H9 (cell line): ENCODE results near the gene PRR36. TPM values are rescaled to one million over a fixed set of nuclear protein-coding genes. Genes with fewer than 3 reads are reported as not detected.

Source experiments
- DNase-seq: peaks from one replicate; pipeline ENCODE4 v3.0.0-alpha.2; 2017
- H2AFZ ChIP-seq: one replicate; pipeline ENCODE4 v1.6.1; 2013; ENCODE audit warnings: mild to moderate bottlenecking, low read length, control low read depth, moderate library complexity
- H2AK5ac ChIP-seq: 2 replicates; pipeline ENCODE4 v1.6.1; 2013; ENCODE audit warnings: low read length, control low read depth, mixed read lengths; ENCODE audit not compliant: insufficient read length
- H2BK120ac ChIP-seq: one replicate; pipeline ENCODE4 v1.6.1; 2013; ENCODE audit warnings: low read depth, mild to moderate bottlenecking, low read length, control low read depth, inconsistent platforms; ENCODE audit not compliant: poor library complexity, severe bottlenecking
- H2BK12ac ChIP-seq: 2 replicates; pipeline ENCODE4 v1.6.1; 2013; ENCODE audit warnings: low read length, control low read depth, mixed read lengths, low read depth; ENCODE audit not compliant: insufficient read length
- H2BK15ac ChIP-seq: 2 replicates; pipeline ENCODE4 v1.6.1; 2013; ENCODE audit warnings: low read depth, low read length, control low read depth
- H2BK20ac ChIP-seq: one replicate; pipeline ENCODE4 v1.6.1; 2013; ENCODE audit warnings: low read depth, mild to moderate bottlenecking, low read length, control low read depth, inconsistent platforms; ENCODE audit not compliant: poor library complexity, severe bottlenecking
- H2BK5ac ChIP-seq: 2 replicates; pipeline ENCODE4 v1.6.1; 2013; ENCODE audit warnings: low read length, control low read depth, mixed read lengths; ENCODE audit not compliant: insufficient read length
- H3K14ac ChIP-seq: 2 replicates; pipeline ENCODE4 v1.6.1; 2013; ENCODE audit warnings: low read length, control low read depth; ENCODE audit not compliant: insufficient read depth
- H3K18ac ChIP-seq: 2 replicates; pipeline ENCODE4 v1.6.1; 2013; ENCODE audit warnings: low read depth, mild to moderate bottlenecking, mixed read lengths, low read length, control low read depth; ENCODE audit not compliant: insufficient read length
- H3K23ac ChIP-seq: 2 replicates; pipeline ENCODE4 v1.6.1; 2013; ENCODE audit warnings: low read length, control low read depth, mixed read lengths, low read depth; ENCODE audit not compliant: insufficient read length
- H3K23me2 ChIP-seq: 2 replicates; pipeline ENCODE4 v1.6.1; 2013; ENCODE audit warnings: low read depth, mild to moderate bottlenecking, mixed read lengths, low read length, control low read depth; ENCODE audit not compliant: insufficient read length, poor library complexity, severe bottlenecking
- H3K27ac ChIP-seq: 2 replicates; pipeline ENCODE4 v1.5.1; 2013; ENCODE audit warnings: low read length, control low read depth, mixed read lengths, low read depth; ENCODE audit not compliant: insufficient read length
- H3K27me3 ChIP-seq: 2 replicates; pipeline ENCODE4 v1.6.1; 2013; ENCODE audit warnings: low read length, control low read depth, inconsistent platforms; ENCODE audit not compliant: insufficient read depth
- H3K4ac ChIP-seq: 2 replicates; pipeline ENCODE4 v1.6.1; 2013; ENCODE audit warnings: low read depth, mild to moderate bottlenecking, control low read depth, inconsistent platforms, low read length, moderate library complexity
- H3K4me1 ChIP-seq: 2 replicates; pipeline ENCODE4 v1.6.1; 2013; ENCODE audit warnings: low read length, control low read depth, inconsistent platforms; ENCODE audit not compliant: insufficient read depth
- H3K4me2 ChIP-seq: 2 replicates; pipeline ENCODE4 v1.6.1; 2013; ENCODE audit warnings: low read length, control low read depth, mixed read lengths; ENCODE audit not compliant: insufficient read length, insufficient read depth
- H3K56ac ChIP-seq: 2 replicates; pipeline ENCODE4 v1.6.1; 2013; ENCODE audit warnings: low read depth, mild to moderate bottlenecking, mixed read lengths, low read length, control low read depth; ENCODE audit not compliant: insufficient read length
- H3K79me1 ChIP-seq: 2 replicates; pipeline ENCODE4 v1.6.1; 2013; ENCODE audit warnings: low read depth, mild to moderate bottlenecking, moderate library complexity, low read length, control low read depth, inconsistent platforms; ENCODE audit not compliant: insufficient read depth, poor library complexity, severe bottlenecking
- H3K79me2 ChIP-seq: 2 replicates; pipeline ENCODE4 v1.6.1; 2013; ENCODE audit warnings: low read length, control low read depth, inconsistent platforms; ENCODE audit not compliant: insufficient read depth
- H3K9ac ChIP-seq: 2 replicates; pipeline ENCODE4 v1.6.1; 2013; ENCODE audit warnings: low read length, control low read depth, mixed read lengths; ENCODE audit not compliant: insufficient read length; ENCODE audit errors: extremely low read depth
- H3K9me3 ChIP-seq: one replicate; pipeline ENCODE4 v1.6.1; 2013; ENCODE audit warnings: low read depth, low read length, inconsistent platforms; ENCODE audit not compliant: control insufficient read depth
- H3T11ph ChIP-seq: one replicate; pipeline ENCODE4 v1.6.1; 2013; ENCODE audit warnings: mild to moderate bottlenecking, low read length, control low read depth, inconsistent platforms
- H4K20me1 ChIP-seq: one replicate; pipeline ENCODE4 v1.6.1; 2013; ENCODE audit not compliant: control insufficient read depth, insufficient read length, insufficient read depth
- H4K5ac ChIP-seq: 2 replicates; pipeline ENCODE4 v1.6.1; 2013; ENCODE audit warnings: low read depth, mild to moderate bottlenecking, mixed read lengths, low read length, control low read depth; ENCODE audit not compliant: insufficient read length
- H4K8ac ChIP-seq: replicated peaks from 2 replicates; pipeline ENCODE4 v1.6.1; 2013; ENCODE audit warnings: low read length, control low read depth, mixed read lengths, low read depth; ENCODE audit not compliant: insufficient read length
- H4K91ac ChIP-seq: 2 replicates; pipeline ENCODE4 v1.6.1; 2013; ENCODE audit warnings: low read depth, mild to moderate bottlenecking, moderate library complexity, mixed read lengths, low read length, control low read depth; ENCODE audit not compliant: insufficient read length
- H3K27ac Mint-ChIP-seq, 3 experiments: 2 replicates in 2 of 3; 3 replicates in 1 of 3; pipeline ENCODE4 v1.8.0; 2020 to 2021; ENCODE audit warnings: mixed read lengths in 3 of 3, mild to moderate bottlenecking in 1 of 3, moderate library complexity in 1 of 3
- H3K27me3 Mint-ChIP-seq: 2 replicates; pipeline ENCODE4 v1.8.0; 2021; ENCODE audit warnings: low read depth, mild to moderate bottlenecking, moderate library complexity, mixed read lengths
- H3K36me3 Mint-ChIP-seq, 3 experiments: 2 replicates in 2 of 3; 3 replicates in 1 of 3; pipeline ENCODE4 v1.8.0; 2020 to 2021; ENCODE audit warnings: low read depth in 3 of 3, mixed read lengths in 3 of 3; ENCODE audit not compliant: insufficient read depth in 1 of 3
- H3K4me1 Mint-ChIP-seq, 2 experiments: 2 replicates each; pipeline ENCODE4 v1.8.0; 2020; ENCODE audit warnings: mixed read lengths in 2 of 2
- H3K4me3 Mint-ChIP-seq, 2 experiments: 2 replicates in 1 of 2; 3 replicates in 1 of 2; pipeline ENCODE4 v1.8.0; 2020 to 2021; ENCODE audit warnings: mild to moderate bottlenecking in 2 of 2, mixed read lengths in 2 of 2, moderate library complexity in 1 of 2
- H3K9me3 Mint-ChIP-seq, 2 experiments: 2 replicates in 1 of 2; 3 replicates in 1 of 2; pipeline ENCODE4 v1.8.0; 2020; ENCODE audit warnings: mild to moderate bottlenecking in 2 of 2, mixed read lengths in 2 of 2, moderate library complexity in 1 of 2
- WGBS: extraction: QIAGEN DNeasy Blood & Tissue Kit; methylation state at CpG from one replicate; pipeline ENCODE4 v1.1.7; 2013; ENCODE audit warnings: missing lambda C conversion rate, low lambda C conversion rate, mixed read lengths; ENCODE audit not compliant: insufficient read length; ENCODE audit errors: extremely low coverage; 5-methylcytosine and 5-hydroxymethylcytosine counted together
- total RNA-seq: library from RNA; stranded (reverse); gene quantifications from 2 replicates; pipeline ENCODE4 v1.2.1, GENCODE V29; 2021
- TF ChIP-seq, protein P1 (sequence below): fragments of 200-600 bp; sonication (generic); conservative IDR thresholded peaks from 3 replicates; pipeline ENCODE4 v1.8.0; 2021; ENCODE audit warnings: antibody characterized with exemption, mild to moderate bottlenecking

PRR36 gene
- total RNA-seq, 1 experiment from 2014 or later, result 20.4 TPM

GRCh38 chr19:7910321-7911161, 36.4 kb upstream of the PRR36 start:
- peaks cover 4 to 5% of the 10 kb centered on the region in 2 experiments; a peak in 3 of 4 replicates for H3K4me1 Mint-ChIP-seq

More at GRCh38 chr19:7910321-7911161, 36.4 kb upstream of the PRR36 start:
- H4K8ac ChIP-seq, result no peak overlapping the region
- Mint-ChIP-seq H3K36me3 (peaks cover 15 to 35% (median 31%) of the 10 kb centered on the region in 3 experiments; a peak in 6 of 7 replicates), H3K27me3 (peaks cover 17% of the 10 kb centered on the region), H3K27ac (no peak overlapping the region), H3K4me3 (no peak overlapping the region), H3K9me3 (no peaks in the 10 kb centered on the region)
- TF ChIP-seq, protein P1, sequence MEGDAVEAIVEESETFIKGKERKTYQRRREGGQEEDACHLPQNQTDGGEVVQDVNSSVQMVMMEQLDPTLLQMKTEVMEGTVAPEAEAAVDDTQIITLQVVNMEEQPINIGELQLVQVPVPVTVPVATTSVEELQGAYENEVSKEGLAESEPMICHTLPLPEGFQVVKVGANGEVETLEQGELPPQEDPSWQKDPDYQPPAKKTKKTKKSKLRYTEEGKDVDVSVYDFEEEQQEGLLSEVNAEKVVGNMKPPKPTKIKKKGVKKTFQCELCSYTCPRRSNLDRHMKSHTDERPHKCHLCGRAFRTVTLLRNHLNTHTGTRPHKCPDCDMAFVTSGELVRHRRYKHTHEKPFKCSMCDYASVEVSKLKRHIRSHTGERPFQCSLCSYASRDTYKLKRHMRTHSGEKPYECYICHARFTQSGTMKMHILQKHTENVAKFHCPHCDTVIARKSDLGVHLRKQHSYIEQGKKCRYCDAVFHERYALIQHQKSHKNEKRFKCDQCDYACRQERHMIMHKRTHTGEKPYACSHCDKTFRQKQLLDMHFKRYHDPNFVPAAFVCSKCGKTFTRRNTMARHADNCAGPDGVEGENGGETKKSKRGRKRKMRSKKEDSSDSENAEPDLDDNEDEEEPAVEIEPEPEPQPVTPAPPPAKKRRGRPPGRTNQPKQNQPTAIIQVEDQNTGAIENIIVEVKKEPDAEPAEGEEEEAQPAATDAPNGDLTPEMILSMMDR, result no peak
- H3K4me2 ChIP-seq, result no peak overlapping the region
- no peak overlapping the region for H2BK5ac ChIP-seq
- no peak for DNase-seq
- H3T11ph ChIP-seq, result no peak overlapping the region
- H3K79me2 ChIP-seq, result no peaks in the 10 kb centered on the region; the same call in 1 of the 2 replicates
- H3K14ac ChIP-seq, result no peak overlapping the region
- H4K91ac ChIP-seq, result no peak overlapping the region
- H3K79me1 ChIP-seq, result no peaks in the 10 kb centered on the region
- H4K5ac ChIP-seq, result no peak overlapping the region
- H3K27ac ChIP-seq, result no peak overlapping the region
- no peak overlapping the region for H2BK120ac ChIP-seq
- H3K9me3 ChIP-seq, result no peaks in the 10 kb centered on the region
- peaks cover 3% of the 10 kb centered on the region for H3K23me2 ChIP-seq
- H3K56ac ChIP-seq, result no peak overlapping the region
- WGBS, result no CpG with 5 or more reads among the region's 54 CpGs
- no peaks in the 10 kb centered on the region for H3K4me1 ChIP-seq
- H2AK5ac ChIP-seq, result no peak overlapping the region
- no peak overlapping the region for H3K18ac ChIP-seq
- no peak overlapping the region for H2AFZ ChIP-seq
- H3K23ac ChIP-seq, result no peak overlapping the region
- no peak overlapping the region for H3K4ac ChIP-seq
- no peak overlapping the region for H2BK12ac ChIP-seq
- H3K27me3 ChIP-seq, result peaks cover 4% of the 10 kb centered on the region; the same call in 1 of the 2 replicates
- no peaks in the 10 kb centered on the region for H4K20me1 ChIP-seq
- H2BK20ac ChIP-seq, result no peak overlapping the region
- H2BK15ac ChIP-seq, result no peak overlapping the region
- no peak overlapping the region for H3K9ac ChIP-seq
